Fibroblast of villous mesenchyme (primary cell): Measurements from ENCODE around the gene MGAT5B. TPM values are rescaled to one million over a fixed set of nuclear protein-coding genes. Genes with fewer than 3 reads are reported as not detected.

Experiments used
- DNase-seq: peaks from one replicate; pipeline ENCODE4 v3.0.0-alpha.2; 2010; ENCODE audit warnings: low read depth
- H3K4me3 ChIP-seq: 2 replicates; pipeline ENCODE4 v1.5.1; 2011; ENCODE audit warnings: low read depth, mild to moderate bottlenecking, low read length
- total RNA-seq: library from RNA; depleted of rRNA; stranded (reverse); fragments of >200 nt; gene quantifications from 2 replicates; pipeline ENCODE4 v1.2.3, GENCODE V29; 2012
- TF ChIP-seq, protein P1 (sequence below): IDR thresholded peaks from 2 replicates; pipeline ENCODE4 v1.5.1; 2012; ENCODE audit warnings: low read depth, mild to moderate bottlenecking, low read length; ENCODE audit not compliant: insufficient read depth

The MGAT5B gene
- total RNA-seq, 1 donor: 0.43 TPM

DNA sequence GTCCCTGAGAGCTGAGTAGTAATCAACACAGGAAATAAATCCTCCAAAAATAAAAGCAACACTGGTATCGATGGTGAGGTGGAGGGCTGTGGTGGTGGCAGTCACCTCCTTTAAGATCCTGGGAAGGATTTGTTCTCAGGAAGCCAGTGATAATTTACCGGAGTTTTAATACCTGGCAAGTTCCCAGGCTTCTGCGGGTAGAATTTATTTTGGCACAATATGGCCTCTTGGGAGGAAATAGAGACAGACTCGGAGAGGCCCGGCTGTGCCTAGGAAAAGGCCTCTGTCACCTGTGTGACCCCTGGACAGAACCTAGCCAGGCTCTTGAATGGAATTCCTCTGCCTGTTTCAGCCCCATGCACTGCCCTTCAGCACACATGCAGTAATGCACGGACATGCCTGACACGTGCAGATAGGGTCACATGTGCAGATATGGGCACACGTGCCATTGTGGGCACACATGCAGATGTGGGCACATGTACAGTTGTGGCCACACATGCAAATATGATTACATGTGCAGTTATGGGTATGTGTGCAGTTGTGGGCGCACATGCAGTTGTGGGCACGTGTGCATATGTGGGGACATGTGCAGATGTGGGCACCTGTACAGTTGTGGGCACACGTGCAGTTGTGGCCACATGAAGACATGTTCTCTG, 33.5 kb downstream of the MGAT5B start:
- no peak overlapping the region for H3K4me3 ChIP-seq
- TF ChIP-seq, protein P1, sequence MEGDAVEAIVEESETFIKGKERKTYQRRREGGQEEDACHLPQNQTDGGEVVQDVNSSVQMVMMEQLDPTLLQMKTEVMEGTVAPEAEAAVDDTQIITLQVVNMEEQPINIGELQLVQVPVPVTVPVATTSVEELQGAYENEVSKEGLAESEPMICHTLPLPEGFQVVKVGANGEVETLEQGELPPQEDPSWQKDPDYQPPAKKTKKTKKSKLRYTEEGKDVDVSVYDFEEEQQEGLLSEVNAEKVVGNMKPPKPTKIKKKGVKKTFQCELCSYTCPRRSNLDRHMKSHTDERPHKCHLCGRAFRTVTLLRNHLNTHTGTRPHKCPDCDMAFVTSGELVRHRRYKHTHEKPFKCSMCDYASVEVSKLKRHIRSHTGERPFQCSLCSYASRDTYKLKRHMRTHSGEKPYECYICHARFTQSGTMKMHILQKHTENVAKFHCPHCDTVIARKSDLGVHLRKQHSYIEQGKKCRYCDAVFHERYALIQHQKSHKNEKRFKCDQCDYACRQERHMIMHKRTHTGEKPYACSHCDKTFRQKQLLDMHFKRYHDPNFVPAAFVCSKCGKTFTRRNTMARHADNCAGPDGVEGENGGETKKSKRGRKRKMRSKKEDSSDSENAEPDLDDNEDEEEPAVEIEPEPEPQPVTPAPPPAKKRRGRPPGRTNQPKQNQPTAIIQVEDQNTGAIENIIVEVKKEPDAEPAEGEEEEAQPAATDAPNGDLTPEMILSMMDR: no peak
- DNase-seq: no peak

DNA sequence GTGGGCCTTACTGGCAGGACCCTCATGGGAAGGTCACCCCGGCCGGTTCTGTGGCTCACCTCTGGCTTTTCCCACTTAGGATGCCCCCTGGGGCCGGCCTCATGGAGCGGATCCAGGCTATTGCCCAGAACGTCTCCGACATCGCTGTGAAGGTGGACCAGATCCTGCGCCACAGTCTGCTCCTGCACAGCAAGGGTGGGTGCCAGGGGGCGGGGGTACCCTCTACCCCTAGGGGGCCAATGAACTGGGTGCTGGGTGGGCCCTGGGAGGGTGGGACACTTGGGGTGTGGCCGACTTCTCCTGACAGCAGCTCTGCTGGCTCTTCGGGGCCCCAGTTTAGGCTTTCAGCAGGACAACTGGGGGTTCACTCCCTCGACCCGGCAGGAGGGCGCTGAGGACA, 34.3 kb downstream of the MGAT5B start:
- no peak for DNase-seq
- TF ChIP-seq, protein P1: no peak
- H3K4me3 ChIP-seq: no peak overlapping the region

DNA sequence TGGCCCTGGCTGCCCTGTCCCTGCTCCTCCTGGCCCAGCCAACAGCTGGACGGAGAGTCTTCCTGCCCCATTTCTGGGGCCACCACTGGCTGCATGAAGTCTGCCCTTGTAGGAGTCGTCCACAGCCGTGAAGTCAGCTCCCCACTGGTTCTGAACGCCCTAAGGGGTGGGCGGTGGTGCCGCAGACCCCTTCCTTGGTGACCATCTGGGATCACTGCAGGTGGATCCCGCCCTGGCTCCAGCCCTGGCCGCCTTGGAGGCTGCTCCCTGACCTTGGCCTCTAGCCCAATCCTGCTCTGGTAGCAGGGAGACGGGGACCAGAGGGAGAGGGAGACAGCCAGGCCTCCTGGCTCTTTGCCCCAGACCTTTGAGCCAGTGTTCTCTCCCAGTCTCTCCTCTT, 35.4 kb downstream of the MGAT5B start:
- DNase-seq: no peak
- TF ChIP-seq, protein P1: no peak
- H3K4me3 ChIP-seq: no peak overlapping the region

DNA sequence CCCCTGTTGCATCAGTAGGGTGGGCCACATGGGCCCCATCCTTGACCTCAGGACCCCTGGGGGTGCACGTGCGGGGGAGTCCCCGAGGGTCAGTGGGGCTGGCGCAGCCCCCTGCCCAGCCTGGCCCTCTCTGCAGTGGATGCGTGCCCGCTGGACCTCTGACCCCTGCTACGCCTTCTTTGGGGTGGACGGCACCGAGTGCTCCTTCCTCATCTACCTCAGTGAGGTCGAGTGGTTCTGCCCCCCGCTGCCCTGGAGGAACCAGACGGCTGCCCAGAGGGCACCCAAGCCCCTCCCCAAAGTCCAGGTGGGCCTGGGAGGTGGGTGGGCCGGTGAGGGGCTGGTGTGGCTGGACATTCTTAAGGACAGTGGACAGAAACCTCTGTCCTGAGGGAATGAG, 35.9 kb downstream of the MGAT5B start:
- H3K4me3 ChIP-seq: no peak overlapping the region
- TF ChIP-seq, protein P1: no peak
- DNase-seq: no peak

DNA sequence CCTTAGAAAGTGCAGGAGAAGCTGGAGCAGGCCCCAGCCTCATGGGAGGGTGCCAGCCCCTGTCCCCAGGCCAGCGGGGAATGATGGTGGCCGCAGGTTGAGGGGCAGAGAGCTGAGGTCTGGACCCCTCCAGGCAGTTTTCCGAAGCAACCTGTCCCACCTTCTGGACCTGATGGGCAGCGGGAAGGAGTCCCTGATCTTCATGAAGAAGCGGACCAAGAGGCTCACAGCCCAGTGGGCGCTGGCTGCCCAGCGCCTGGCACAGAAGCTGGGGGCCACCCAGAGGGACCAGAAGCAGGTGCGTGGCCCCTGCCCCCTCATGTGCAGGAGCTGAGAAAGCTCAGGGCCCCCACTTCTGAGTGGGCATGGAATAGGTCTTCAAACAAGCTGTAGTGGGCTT, 36.8 kb downstream of the MGAT5B start:
- TF ChIP-seq, protein P1: no peak

DNA sequence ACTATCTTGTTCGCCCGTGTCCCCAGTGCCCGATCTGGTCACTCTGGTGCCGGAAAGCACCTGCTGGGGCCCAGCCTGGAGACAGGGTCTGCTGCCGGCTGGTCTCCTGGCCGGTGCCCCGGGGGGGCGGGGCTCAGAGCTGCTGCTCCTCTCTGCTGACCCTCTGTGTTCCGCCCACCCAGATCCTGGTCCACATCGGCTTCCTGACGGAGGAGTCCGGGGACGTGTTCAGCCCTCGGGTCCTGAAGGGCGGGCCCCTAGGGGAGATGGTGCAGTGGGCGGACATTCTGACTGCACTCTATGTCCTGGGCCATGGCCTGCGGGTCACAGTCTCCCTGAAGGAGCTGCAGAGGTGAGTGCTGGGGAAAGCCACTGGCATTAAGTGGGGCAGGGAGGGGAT, 37.6 kb downstream of the MGAT5B start:
- TF ChIP-seq, protein P1: no peak
- H3K4me3 ChIP-seq: no peak overlapping the region
- DNase-seq: no peak

More for the DNA sequence above, 36.8 kb downstream of the MGAT5B start:
- H3K4me3 ChIP-seq: no peak overlapping the region
- no peak for DNase-seq

DNA sequence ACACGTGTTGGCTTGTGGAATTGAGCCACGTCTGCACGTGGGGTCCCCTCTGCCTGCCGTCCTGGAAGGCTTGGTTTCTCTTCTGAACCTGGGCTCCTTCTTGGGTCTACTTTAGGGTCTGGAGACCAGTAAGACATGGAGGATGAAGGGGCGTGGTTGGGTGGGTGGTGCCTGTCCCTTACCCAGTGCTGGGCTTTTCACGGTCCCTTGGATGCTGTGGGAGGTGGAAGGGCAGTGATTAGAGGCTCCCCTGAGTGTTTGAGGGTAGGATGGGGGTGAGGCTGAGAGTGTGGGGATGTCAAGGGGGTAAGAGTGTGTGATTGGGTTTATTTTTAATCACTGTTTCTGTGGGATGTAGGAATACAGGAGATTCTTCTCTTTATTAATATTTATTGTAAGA, 38.3 kb downstream of the MGAT5B start:
- H3K4me3 ChIP-seq: no peak overlapping the region
- DNase-seq: no peak
- TF ChIP-seq, protein P1: no peak
